GM12892 (cell line): ENCODE measurements around the gene SPRED1.

Experiments used
- POLR2A ChIP-seq: IDR thresholded peaks from 2 replicates; pipeline ENCODE4 v1.6.1; 2011; ENCODE audit warnings: low read depth, low read length, control low read depth
- TAF1 ChIP-seq: IDR thresholded peaks from 2 replicates; pipeline ENCODE4 v1.6.1; 2011; ENCODE audit warnings: low read depth, mild to moderate bottlenecking, control low read depth, low read length, borderline replicate concordance

DNA sequence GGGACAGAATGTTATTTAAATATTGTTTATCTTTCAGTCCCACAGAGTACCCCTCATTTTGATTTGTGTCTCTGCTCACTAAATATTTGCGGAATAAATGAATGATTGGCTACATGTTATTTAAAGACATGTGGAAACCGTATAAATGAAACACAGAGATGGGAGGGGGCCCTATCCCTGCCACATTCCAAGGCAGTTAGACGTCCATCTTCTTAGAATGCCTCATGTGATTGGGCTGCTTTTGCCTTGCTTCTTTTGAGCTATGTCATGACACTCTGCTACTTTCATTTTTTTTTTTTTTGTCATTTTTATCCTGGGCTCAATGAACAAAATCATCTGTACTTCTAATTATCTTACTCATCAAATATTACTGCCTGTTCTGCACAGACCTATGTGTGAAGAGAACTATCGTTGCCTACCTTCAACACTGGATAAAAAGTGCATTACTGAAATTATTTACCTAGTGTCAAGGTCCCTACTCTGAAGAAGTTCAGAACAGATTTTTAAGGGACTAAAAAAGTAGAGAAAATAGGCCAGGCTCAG lies 117.4 kb downstream of the SPRED1 start:
- TF ChIP-seq TAF1 (no peak), POLR2A (no peak)
